B cell (primary cell): ENCODE results near the gene NFAM1. TPM values are rescaled to one million over a fixed set of nuclear protein-coding genes. Genes with fewer than 3 reads are reported as not detected.

ENCODE experiments used
- ATAC-seq: fragments of 200-7000 bp; cut with Tn5 transposase; one replicate; pipeline ENCODE4 v1.10.0; 2021; ENCODE audit warnings: low read depth, mild to moderate bottlenecking, moderate number of reproducible peaks, moderate library complexity
- CTCF ChIA-PET: fragments of 350-600 bp; sonication (Branson Sonifier 250); formaldehyde crosslinking; loops from one replicate; lab custom pipeline; 2021; ENCODE audit warnings: antibody characterized with exemption, inconsistent platforms; lab: Charles Lee
- POLR2A ChIA-PET: fragments of 350-600 bp; sonication (Branson Sonifier 250); formaldehyde crosslinking; loops from one replicate; lab custom pipeline; 2021; ENCODE audit warnings: antibody characterized with exemption; lab: Charles Lee
- DNase-seq: peaks from one replicate; pipeline ENCODE4 v3.0.0; 2013
- H2AFZ ChIP-seq: 2 replicates; pipeline ENCODE4 v1.6.1; 2012; ENCODE audit warnings: mild to moderate bottlenecking, low read depth, low read length; ENCODE audit not compliant: insufficient read depth, poor library complexity, severe bottlenecking
- H3K27ac ChIP-seq, 2 donors: 1 replicate in 1 of 2; 2 replicates in 1 of 2; pipeline ENCODE4 v1.5.1; 2012 to 2013; ENCODE audit warnings: low read length in 2 of 2, mild to moderate bottlenecking in 2 of 2, moderate library complexity in 1 of 2
- H3K27me3 ChIP-seq, 4 experiments: fragments of 200-600 bp in 1 of 4; sonication (generic) in 1 of 4; replicated peaks in 1 of 4; 1 replicate in 2 of 4; 2 replicates in 2 of 4; pipeline versions ENCODE4 v1.6.1 to v1.7.0; 2013 to 2016; ENCODE audit warnings: low read length in 3 of 4, mild to moderate bottlenecking in 2 of 4, mixed read lengths in 1 of 4, moderate library complexity in 1 of 4; ENCODE audit not compliant: insufficient read depth in 4 of 4, control insufficient read depth in 3 of 4; ENCODE audit errors: control extremely low read depth in 1 of 4
- H3K36me3 ChIP-seq, 2 experiments: replicated peaks in 1 of 2; 1 replicate in 1 of 2; 2 replicates in 1 of 2; pipeline versions ENCODE4 v1.6.1 to v1.7.1; 2013; ENCODE audit warnings: low read length in 1 of 2; ENCODE audit not compliant: insufficient read depth in 2 of 2, control insufficient read depth in 1 of 2; ENCODE audit errors: control extremely low read depth in 1 of 2, extremely low read depth in 1 of 2
- H3K4me1 ChIP-seq, 2 donors: fragments of 200-600 bp in 1 of 2; sonication (generic) in 1 of 2; 1 replicate in 1 of 2; 2 replicates in 1 of 2; pipeline versions ENCODE4 v1.5.1 to v1.6.1; 2013 to 2017; ENCODE audit warnings: low read length in 2 of 2; ENCODE audit not compliant: control insufficient read depth in 2 of 2, insufficient read depth in 2 of 2
- H3K4me2 ChIP-seq: replicated peaks from 2 replicates; pipeline ENCODE3; 2012; ENCODE audit warnings: mild to moderate bottlenecking, low read depth, low read length; ENCODE audit not compliant: poor library complexity, severe bottlenecking
- H3K4me3 ChIP-seq, 5 experiments: fragments of 200-600 bp in 1 of 5; sonication (generic) in 1 of 5; 1 replicate in 3 of 5; 2 replicates in 2 of 5; pipeline versions ENCODE4 v1.5.1 to v1.7.0; 2011 to 2016; ENCODE audit warnings: low read length in 4 of 5, mild to moderate bottlenecking in 4 of 5, low read depth in 2 of 5, control low read depth in 1 of 5, moderate library complexity in 1 of 5; ENCODE audit not compliant: insufficient read depth in 1 of 5; ENCODE audit errors: control extremely low read depth in 1 of 5, extremely low read depth in 1 of 5
- H3K79me2 ChIP-seq: fragments of 200-600 bp; sonication (generic); one replicate; pipeline ENCODE4 v1.6.0; 2016; ENCODE audit warnings: low read length; ENCODE audit not compliant: control insufficient read depth, insufficient read depth
- H3K9ac ChIP-seq: fragments of 200-600 bp; sonication (generic); 2 replicates; pipeline ENCODE4 v1.6.1; 2017; ENCODE audit warnings: mild to moderate bottlenecking, low read length, moderate library complexity
- H3K9me3 ChIP-seq, 3 donors: one replicate each; pipeline versions ENCODE4 v1.6.1 to v1.7.1; 2013; ENCODE audit warnings: low read length in 2 of 3; ENCODE audit not compliant: control insufficient read depth in 2 of 3, insufficient read depth in 1 of 3; ENCODE audit errors: control extremely low read depth in 1 of 3
- H4K20me1 ChIP-seq: 2 replicates; pipeline ENCODE4 v1.6.0; 2012; ENCODE audit warnings: mild to moderate bottlenecking, low read length; ENCODE audit not compliant: insufficient read depth, control insufficient read depth, poor library complexity, severe bottlenecking
- H3K27ac Mint-ChIP-seq: one replicate; pipeline ENCODE4 v1.8.0; 2021; ENCODE audit warnings: mixed read lengths
- H3K27me3 Mint-ChIP-seq: one replicate; pipeline ENCODE4 v1.8.0; 2021; ENCODE audit warnings: mixed read lengths
- H3K4me1 Mint-ChIP-seq: one replicate; pipeline ENCODE4 v1.8.0; 2021; ENCODE audit warnings: mixed read lengths
- H3K4me3 Mint-ChIP-seq: one replicate; pipeline ENCODE4 v1.8.0; 2021; ENCODE audit warnings: mixed read lengths
- H3K9me3 Mint-ChIP-seq: one replicate; pipeline ENCODE4 v1.8.0; 2022; ENCODE audit warnings: mixed read lengths; ENCODE audit not compliant: insufficient read depth
- CTCF ChIP-seq: fragments of 200-600 bp; IDR thresholded peaks from one replicate; pipeline ENCODE4 v1.8.0; 2022; ENCODE audit warnings: antibody characterized with exemption, mild to moderate bottlenecking
- EZH2 ChIP-seq: IDR thresholded peaks from 2 replicates; pipeline ENCODE4 v1.6.1; 2012; ENCODE audit warnings: borderline replicate concordance, low read depth, mild to moderate bottlenecking, moderate library complexity, low read length; ENCODE audit not compliant: insufficient read depth, poor library complexity, severe bottlenecking
- WGBS: methylation state at CpG from one replicate; pipeline ENCODE4 v1.1.5; 2013; ENCODE audit warnings: missing lambda C conversion rate; ENCODE audit not compliant: insufficient coverage; 5-methylcytosine and 5-hydroxymethylcytosine counted together
- intact Hi-C: fragments of 100-400 bp; cut with micrococcal nuclease; formaldehyde crosslinking; loops from one replicate; pipeline ENCODE4 v1.10.0; 2022
- polyA plus RNA-seq: library from polyadenylated mRNA; depleted of rRNA; stranded (reverse); fragments of >200 nt; gene quantifications from 2 replicates; pipeline ENCODE4 v1.2.3, GENCODE V29; 2012
- total RNA-seq, 2 donors: library from RNA; stranded (reverse); fragments of 120-200 nt in 1 of 2; gene quantifications; 1 replicate in 1 of 2; 2 replicates in 1 of 2; pipeline versions ENCODE4 v1.2.3 to v1.2.4, GENCODE V29; 2013 to 2022

NFAM1 gene
- total and polyA plus RNA-seq, 2 donors (not counting 1 experiment from before 2014, with no cell fraction given): 0.27 to 0.52 TPM

- WGBS: 84% methylated on average over 4 of the region's 5 CpGs
- H3K9me3 Mint-ChIP-seq: no peaks in the 10 kb centered on the region
- Histone ChIP-seq H3K79me2 (no peaks in the 10 kb centered on the region), H3K27me3 (peaks cover 0 to 24% (median 0%) of the 10 kb centered on the region in 4 experiments), H4K20me1 (no peaks in the 10 kb centered on the region), H2AFZ (no peak overlapping the region), H3K27ac (no peak overlapping the region), H3K9ac (no peak overlapping the region), H3K36me3 (no peaks in the 10 kb centered on the region), H3K9me3 (no peaks in the 10 kb centered on the region), H3K4me3 (no peak overlapping the region), H3K4me1 (no peaks in the 10 kb centered on the region), H3K4me2 (no peak overlapping the region)
- DNase-seq (no peak), ATAC-seq (no peak)
- ChIA-PET CTCF (no interaction called here), POLR2A (no interaction called here)
- no peaks in the 10 kb centered on the region for H3K4me1 Mint-ChIP-seq
- H3K27ac Mint-ChIP-seq: no peak overlapping the region
- H3K4me3 Mint-ChIP-seq: no peak overlapping the region
- H3K27me3 Mint-ChIP-seq: peaks cover 17% of the 10 kb centered on the region
- TF ChIP-seq EZH2: no peak
- no peak for TF ChIP-seq CTCF
- intact Hi-C loops: no loop called here
Observed at GRCh38 chr22:42384506-42384905, 47.7 kb downstream of the NFAM1 start.

GRCh38 chr22:42383851-42384417, 48.3 kb downstream of the NFAM1 start:
- no peaks in the 10 kb centered on the region for H3K9me3 Mint-ChIP-seq
- Histone ChIP-seq H3K9me3 (no peaks in the 10 kb centered on the region), H3K36me3 (no peaks in the 10 kb centered on the region), H4K20me1 (no peaks in the 10 kb centered on the region), H3K4me3 (no peak overlapping the region), H3K4me2 (no peak overlapping the region), H2AFZ (no peak overlapping the region), H3K27ac (no peak overlapping the region), H3K4me1 (no peaks in the 10 kb centered on the region), H3K27me3 (peaks cover 0 to 24% (median 0%) of the 10 kb centered on the region in 4 experiments), H3K79me2 (no peaks in the 10 kb centered on the region), H3K9ac (no peak overlapping the region)
- ChIA-PET POLR2A (no interaction called here), CTCF (no interaction called here)
- H3K4me3 Mint-ChIP-seq: no peak overlapping the region
- no peaks in the 10 kb centered on the region for H3K4me1 Mint-ChIP-seq
- DNase-seq (no peak), ATAC-seq (no peak)
- no peak overlapping the region for H3K27ac Mint-ChIP-seq
- 79% methylated on average over 6 of the region's 7 CpGs for WGBS
- intact Hi-C loops: no loop called here
- TF ChIP-seq CTCF (no peak), EZH2 (no peak)
- H3K27me3 Mint-ChIP-seq: peaks cover 16% of the 10 kb centered on the region
